Measurements from ENCODE around the gene NUP43. TPM values are rescaled to one million over a fixed set of nuclear protein-coding genes. Genes with fewer than 3 reads are reported as not detected.
"Not testable (repeated sequence)": the region's sequence is repeated elsewhere in the genome, so short reads cannot be mapped to it uniquely, and the experiment has no call there.

NUP43 gene
- total RNA-seq, 4 donors from 2014 or later: 14.6 to 35.2 (median 17.2) TPM

GRCh38 chr6:149696901-149697300 is 49.4 kb downstream of the NUP43 start:
- WGBS, 2 donors: 8 to 24% methylated on average over 1 of the region's 1 CpG
- no peak for TF ChIP-seq CTCF (IDR thresholded peaks at IDR 0.05)
- no peak overlapping the region for H3K4me3 ChIP-seq (ENCODE audit: low read depth, poor library complexity, severe bottlenecking)
- no peak for DNase-seq (ENCODE audit: low spot score in 2 of 2)
- intact Hi-C loops (cut with DNase I; ENCODE audit: low total_unique reads): no loop called here

GRCh38 chr6:149694921-149695320 is 51.4 kb downstream of the NUP43 start:
- H3K4me3 ChIP-seq (ENCODE audit: low read depth, poor library complexity, severe bottlenecking): no peak overlapping the region
- no peak for TF ChIP-seq CTCF (IDR thresholded peaks at IDR 0.05)
- TF ChIP-seq POLR2A (IDR thresholded peaks at IDR 0.05): no peak
- DNase-seq (ENCODE audit: low spot score in 2 of 2): no peak
- intact Hi-C loops (cut with DNase I; ENCODE audit: low total_unique reads): no loop called here
- 47 to 48% methylated on average over 2 of the region's 2 CpGs for WGBS, 2 donors

- 97 to 100% methylated on average over 2 of the region's 2 CpGs for WGBS, 2 donors
- no peak overlapping the region for H3K4me3 ChIP-seq (ENCODE audit: low read depth, poor library complexity, severe bottlenecking)
- no peak for DNase-seq (ENCODE audit: low spot score in 2 of 2)
- intact Hi-C loops (cut with DNase I; ENCODE audit: low total_unique reads): no loop called here
- TF ChIP-seq CTCF (IDR thresholded peaks at IDR 0.05) (no peak), POLR2A (IDR thresholded peaks at IDR 0.05) (no peak)
These were observed 55.1 kb downstream of the NUP43 start for GRCh38 chr6:149691201-149691600.

- WGBS, 2 donors: 89 to 90% methylated on average over 7 of the region's 7 CpGs
- no peak overlapping the region for H3K4me3 ChIP-seq (ENCODE audit: low read depth, poor library complexity, severe bottlenecking)
- TF ChIP-seq POLR2A (IDR thresholded peaks at IDR 0.05) (no peak), CTCF (IDR thresholded peaks at IDR 0.05) (no peak)
- intact Hi-C loops (cut with DNase I; ENCODE audit: low total_unique reads): no loop called here
- no peak for DNase-seq (ENCODE audit: low spot score in 2 of 2)
These were observed 60.1 kb downstream of the NUP43 start for GRCh38 chr6:149686230-149686629.

GRCh38 chr6:149683256-149683859 is 63.0 kb downstream of the NUP43 start:
- 93 to 95% methylated on average over 4 of the region's 4 CpGs for WGBS, 2 donors
- intact Hi-C loops (cut with DNase I; ENCODE audit: low total_unique reads): loop anchor here (5.0 kb wide), 1 partner anchor 511 kb away; no protein-coding TSS in a partner anchor
- H3K4me3 ChIP-seq (ENCODE audit: low read depth, poor library complexity, severe bottlenecking): no peak overlapping the region
- no peak for DNase-seq (ENCODE audit: low spot score in 2 of 2)
- TF ChIP-seq CTCF (IDR thresholded peaks at IDR 0.05): no peak
- no peak for TF ChIP-seq POLR2A (IDR thresholded peaks at IDR 0.05)

- DNase-seq (ENCODE audit: low spot score in 2 of 2); H3K4me3 ChIP-seq (ENCODE audit: low read depth, poor library complexity, severe bottlenecking): not testable (repeated sequence)
- intact Hi-C loops (cut with DNase I; ENCODE audit: low total_unique reads): loop anchor here (5.0 kb wide), 1 partner anchor 510 kb away; no protein-coding TSS in a partner anchor
- WGBS, 2 donors: 97% methylated on average over 14 of the region's 14 CpGs
These were observed 64.5 kb downstream of the NUP43 start for GRCh38 chr6:149681845-149682244.

All from lower leg skin (tissue), 4 donors.